GM12878 (cell line): Measurements from ENCODE around the gene CBLB. TPM values are rescaled to one million over a fixed set of nuclear protein-coding genes. Genes with fewer than 3 reads are reported as not detected.

Experiments used
- ATAC-seq: fragments of 200-7000 bp; cut with Tn5 transposase; 3 replicates; pipeline ENCODE4 v1.9.1; 2020; ENCODE audit warnings: mild to moderate bottlenecking, moderate library complexity
- BruUV-seq: library from RNA; stranded (reverse); fragments of 400-500 nt; replicated peaks from 2 replicates; lab custom pipeline; 2021; lab: Mats Ljungman, UMichigan
- CTCF ChIA-PET: fragments of 300-600 bp; sonication (Branson Sonifier 250); formaldehyde crosslinking; extraction: SDS; loops from one replicate; lab custom pipeline; 2021; ENCODE audit warnings: inconsistent platforms; lab: Yijun Ruan, JAX
- POLR2A ChIA-PET: fragments of 350-600 bp; formaldehyde crosslinking; extraction: SDS; loops from one replicate; lab custom pipeline; 2021; ENCODE audit warnings: inconsistent platforms; lab: Charles Lee
- RAD21 ChIA-PET: fragments of 300-600 bp; sonication (Branson Sonifier 250); formaldehyde crosslinking; loops from one replicate; lab custom pipeline; 2023; ENCODE audit warnings: antibody characterized with exemption; ENCODE audit not compliant: unreplicated experiment; lab: Charles Lee
- SMC1A ChIA-PET: fragments of 300-600 bp; sonication (Branson Sonifier 250); formaldehyde crosslinking; loops from one replicate; lab custom pipeline; 2023; ENCODE audit not compliant: unreplicated experiment, uncharacterized antibody; lab: Charles Lee
- DNase-seq: peaks from one replicate; pipeline ENCODE4 v3.0.0-alpha.2; 2011; ENCODE audit warnings: low read depth, low spot score
- FAIRE-seq: peaks from 3 replicates; lab custom pipeline; 2011; peaks lifted over from hg19 to GRCh38; lab: Jason Lieb, UNC
- H2AFZ ChIP-seq: 2 replicates; pipeline ENCODE4 v1.6.0; 2011; ENCODE audit warnings: low read depth, low read length, control low read depth; ENCODE audit not compliant: control insufficient read depth
- H3K27ac ChIP-seq: 2 replicates; pipeline ENCODE4 v1.5.1; 2011; ENCODE audit warnings: control low read depth; ENCODE audit not compliant: control insufficient read depth, insufficient read depth
- H3K27me3 ChIP-seq, 2 experiments: replicated peaks in 1 of 2; 2 replicates each; pipeline versions ENCODE4 v1.6.0 to v1.6.1; 2011; ENCODE audit warnings: low read length in 1 of 2; ENCODE audit not compliant: control insufficient read depth in 2 of 2, insufficient read depth in 2 of 2
- H3K36me3 ChIP-seq, 2 experiments: 2 replicates each; pipeline ENCODE4 v1.5.1; 2011; ENCODE audit warnings: low read length in 1 of 2; ENCODE audit not compliant: control insufficient read depth in 2 of 2, insufficient read depth in 2 of 2
- H3K4me1 ChIP-seq: 2 replicates; pipeline ENCODE4 v1.6.1; 2011; ENCODE audit warnings: mild to moderate bottlenecking, low read length, moderate library complexity, mixed read lengths; ENCODE audit not compliant: control insufficient read depth, insufficient read depth
- H3K4me2 ChIP-seq: 2 replicates; pipeline ENCODE4 v1.6.0; 2011; ENCODE audit warnings: control low read depth; ENCODE audit not compliant: control insufficient read depth, insufficient read depth
- H3K4me3 ChIP-seq: fragments of 200-600 bp; sonication (generic); 2 replicates; pipeline ENCODE4 v1.5.1; 2016
- H3K79me2 ChIP-seq: 2 replicates; pipeline ENCODE4 v1.6.0; 2011; ENCODE audit warnings: low read length; ENCODE audit not compliant: control insufficient read depth, insufficient read depth
- H3K9ac ChIP-seq: 2 replicates; pipeline ENCODE4 v1.8.0; 2011; ENCODE audit warnings: low read length, control low read depth, mixed read lengths; ENCODE audit not compliant: control insufficient read depth, insufficient read depth
- H3K9me3 ChIP-seq: replicated peaks from 3 replicates; pipeline ENCODE4 v1.5.1; 2011; ENCODE audit warnings: mild to moderate bottlenecking, low read length; ENCODE audit not compliant: control insufficient read depth, insufficient read depth
- H4K20me1 ChIP-seq: 2 replicates; pipeline ENCODE4 v1.6.0; 2011; ENCODE audit not compliant: control insufficient read depth, insufficient read depth
- ASH2L ChIP-seq: fragments of 300-600, 200-600 bp; sonication (generic); IDR thresholded peaks from 2 replicates; pipeline ENCODE4 v1.6.1; 2017; ENCODE audit warnings: low read depth, mild to moderate bottlenecking, borderline replicate concordance
- CBFB ChIP-seq: IDR thresholded peaks from 2 replicates; pipeline ENCODE4 v1.6.1; 2016; ENCODE audit warnings: antibody characterized with exemption, low read depth
- CREM ChIP-seq: IDR thresholded peaks from 2 replicates; pipeline ENCODE4 v1.6.1; 2014; ENCODE audit warnings: antibody characterized with exemption, low read depth
- EZH2 ChIP-seq: IDR thresholded peaks from 2 replicates; pipeline ENCODE4 v1.6.1; 2012; ENCODE audit warnings: low read depth, mild to moderate bottlenecking, control low read depth, inconsistent platforms, low read length, borderline replicate concordance; ENCODE audit not compliant: control insufficient read depth
- GABPA ChIP-seq: IDR thresholded peaks from 2 replicates; pipeline ENCODE4 v1.6.1; 2014; ENCODE audit warnings: antibody characterized with exemption, low read depth, mild to moderate bottlenecking, inconsistent platforms
- HCFC1 ChIP-seq: fragments of 150-350 bp; IDR thresholded peaks from 2 replicates; pipeline ENCODE4 v1.6.1; 2014; ENCODE audit warnings: low read length
- HDGF ChIP-seq: fragments of 450-650 bp; IDR thresholded peaks from 2 replicates; pipeline ENCODE4 v1.6.1; 2016; ENCODE audit warnings: antibody characterized with exemption
- MYC ChIP-seq: IDR thresholded peaks from 2 replicates; pipeline ENCODE4 v1.6.1; 2011; ENCODE audit warnings: mild to moderate bottlenecking, low read length, moderate library complexity, inconsistent platforms; ENCODE audit not compliant: insufficient read depth, insufficient replicate concordance, insufficient read length, severe bottlenecking
- NFYA ChIP-seq: IDR thresholded peaks from 2 replicates; pipeline ENCODE4 v1.6.1; 2011; ENCODE audit warnings: low read depth, mild to moderate bottlenecking, low read length, improper control_type of control experiment, borderline replicate concordance
- PAX8 ChIP-seq: fragments of 450-650 bp; IDR thresholded peaks from 2 replicates; pipeline ENCODE4 v1.6.1; 2017; ENCODE audit warnings: mild to moderate bottlenecking, moderate library complexity
- RB1 ChIP-seq: fragments of 450-650 bp; formaldehyde crosslinking; IDR thresholded peaks from 2 replicates; pipeline ENCODE4 v1.6.1; 2017; ENCODE audit warnings: mild to moderate bottlenecking, borderline replicate concordance
- RFX5 ChIP-seq: IDR thresholded peaks from 2 replicates; pipeline ENCODE4 v1.6.1; 2011; ENCODE audit warnings: low read depth, low read length, improper control_type of control experiment
- SIN3A ChIP-seq: IDR thresholded peaks from 2 replicates; pipeline ENCODE4 v1.6.1; 2012; ENCODE audit warnings: low read depth, low read length, improper control_type of control experiment
- SMAD5 ChIP-seq: IDR thresholded peaks from 2 replicates; pipeline ENCODE4 v1.6.1; 2016; ENCODE audit warnings: antibody characterized with exemption, low read depth
- SRF ChIP-seq, 2 experiments: IDR thresholded peaks; 2 replicates each; pipeline ENCODE4 v1.6.1; 2011; ENCODE audit warnings: low read depth in 2 of 2, low read length in 2 of 2, mild to moderate bottlenecking in 1 of 2, moderate library complexity in 1 of 2
- TARDBP ChIP-seq: IDR thresholded peaks from 2 replicates; pipeline ENCODE4 v1.6.1; 2016; ENCODE audit warnings: borderline replicate concordance
- WGBS: methylation state at CpG from one replicate; pipeline ENCODE4 v1.1.6; 2016; ENCODE audit warnings: low lambda C conversion rate; ENCODE audit not compliant: insufficient replicate concordance, insufficient coverage; ENCODE audit errors: missing lambda C conversion rate; 5-methylcytosine and 5-hydroxymethylcytosine counted together
- in situ Hi-C: fragments of 300-500 bp; cut with MboI; formaldehyde crosslinking; loops from 9 replicates; pipeline ENCODE4 v1.14.3; 2018; ENCODE audit warnings: mixed read lengths
- intact Hi-C: fragments of 100-400 bp; cut with micrococcal nuclease; formaldehyde crosslinking; loops from one replicate; pipeline ENCODE4 v1.14.2; 2022; ENCODE audit not compliant: unreplicated experiment
- polyA plus RNA-seq, 11 experiments: library from polyadenylated mRNA; depleted of rRNA in 4 of 11; unstranded in 6 of 11; stranded (reverse) in 5 of 11; fragments of >200 nt; fragmentation: Nextera tagmentation in 4 of 11; fragmentation: Illumina TruSeq in 1 of 11; extraction: Ambion mirVana in 4 of 11; extraction: Trizol in 1 of 11; gene quantifications; 1 replicate in 1 of 11; 2 replicates in 10 of 11; pipeline versions ENCODE4 v1.2.1 to v1.2.3, GENCODE V29; 2011 to 2016; ENCODE audit warnings: inconsistent platforms in 2 of 11, missing spikeins in 2 of 11, low read depth in 1 of 11
- total RNA-seq, 4 experiments: library from RNA; depleted of rRNA in 3 of 4; stranded (reverse); fragments of >200 nt in 3 of 4; fragmentation: Illumina TruSeq in 1 of 4; extraction: Trizol in 1 of 4; gene quantifications; 2 replicates each; pipeline versions ENCODE4 v1.2.1 to v1.2.3, GENCODE V29; 2013 to 2021
- TF ChIP-seq, protein P1 (sequence below): fragments of 450-650 bp; IDR thresholded peaks from 2 replicates; pipeline ENCODE4 v1.6.1; 2016; ENCODE audit warnings: mild to moderate bottlenecking
- TF ChIP-seq, protein P2 (sequence below): IDR thresholded peaks from 2 replicates; pipeline ENCODE4 v1.6.1; 2012; ENCODE audit warnings: low read depth, low read length, improper control_type of control experiment
- TF ChIP-seq, protein P3 (sequence below): fragments of 450-650 bp; IDR thresholded peaks from 2 replicates; pipeline ENCODE4 v1.6.1; 2018; ENCODE audit warnings: borderline replicate concordance, mild to moderate bottlenecking; ENCODE audit not compliant: partially characterized antibody

The CBLB gene
- total and polyA plus RNA-seq, 10 of the 15 experiments (the other 5 are each of a cell fraction or from before 2014, with no cell fraction given): 17.2 to 107 (median 41.9) TPM

DNA sequence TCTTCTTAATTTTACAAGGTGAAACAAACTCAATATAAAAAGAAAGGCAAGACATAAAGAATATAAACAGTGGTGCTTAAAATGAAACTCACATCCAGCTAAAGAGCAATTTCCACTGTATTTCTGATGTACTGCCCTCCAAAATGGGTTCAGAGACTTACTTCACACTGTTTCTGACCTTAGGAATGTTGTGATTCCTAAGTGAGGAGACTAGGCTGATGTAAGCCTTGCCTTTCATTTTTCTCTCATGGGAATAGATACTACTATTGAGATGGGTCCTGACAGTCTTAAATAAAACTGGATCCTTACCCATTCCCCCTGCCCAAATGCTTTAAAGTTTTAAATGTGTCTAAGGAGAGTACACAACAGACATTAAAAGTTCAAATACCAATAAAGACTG lies 86.9 kb downstream of the CBLB start (continued):
- TF ChIP-seq, protein P1, sequence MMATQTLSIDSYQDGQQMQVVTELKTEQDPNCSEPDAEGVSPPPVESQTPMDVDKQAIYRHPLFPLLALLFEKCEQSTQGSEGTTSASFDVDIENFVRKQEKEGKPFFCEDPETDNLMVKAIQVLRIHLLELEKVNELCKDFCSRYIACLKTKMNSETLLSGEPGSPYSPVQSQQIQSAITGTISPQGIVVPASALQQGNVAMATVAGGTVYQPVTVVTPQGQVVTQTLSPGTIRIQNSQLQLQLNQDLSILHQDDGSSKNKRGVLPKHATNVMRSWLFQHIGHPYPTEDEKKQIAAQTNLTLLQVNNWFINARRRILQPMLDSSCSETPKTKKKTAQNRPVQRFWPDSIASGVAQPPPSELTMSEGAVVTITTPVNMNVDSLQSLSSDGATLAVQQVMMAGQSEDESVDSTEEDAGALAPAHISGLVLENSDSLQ: no peak
- TF ChIP-seq TARDBP: no peak
- no peak for TF ChIP-seq HCFC1
- TF ChIP-seq, protein P2, sequence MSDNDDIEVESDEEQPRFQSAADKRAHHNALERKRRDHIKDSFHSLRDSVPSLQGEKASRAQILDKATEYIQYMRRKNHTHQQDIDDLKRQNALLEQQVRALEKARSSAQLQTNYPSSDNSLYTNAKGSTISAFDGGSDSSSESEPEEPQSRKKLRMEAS: no peak
- TF ChIP-seq RB1: no peak
- TF ChIP-seq PAX8: no peak
- TF ChIP-seq, all 136 proteins: peak for 0

DNA sequence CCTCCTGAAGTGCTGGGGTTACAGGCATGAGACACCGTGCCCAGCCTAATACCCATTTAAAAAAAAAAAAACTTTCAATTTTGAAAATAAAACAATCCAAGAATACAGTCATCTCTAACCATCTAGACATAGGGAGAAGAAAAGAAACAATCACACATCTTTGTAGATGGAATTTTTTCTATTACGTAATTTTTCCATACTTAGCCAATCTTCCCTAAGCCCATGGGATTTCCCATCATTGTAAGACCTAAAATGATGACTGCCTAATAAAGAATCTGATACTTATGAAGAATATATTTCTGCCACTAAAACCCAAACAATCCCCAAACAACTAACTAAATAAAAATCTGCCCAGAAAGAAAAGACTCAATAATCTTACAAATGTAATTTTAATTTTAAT lies 88.7 kb downstream of the CBLB start:
- Histone ChIP-seq H3K4me3 (no peak overlapping the region), H3K9me3 (no peaks in the 10 kb centered on the region), H3K79me2 (no peaks in the 10 kb centered on the region; the same call in none of the 2 replicates), H3K4me2 (no peak overlapping the region), H3K36me3 (peaks cover 0 to 4% of the 10 kb centered on the region in 2 experiments; a peak in 2 of 4 replicates), H3K27me3 (no peaks in the 10 kb centered on the region), H3K27ac (no peak overlapping the region), H3K4me1 (no peaks in the 10 kb centered on the region), H3K9ac (no peak overlapping the region), H2AFZ (no peak overlapping the region), H4K20me1 (no peaks in the 10 kb centered on the region; the same call in 1 of the 2 replicates)
- DNase-seq: no peak
- TF ChIP-seq NFYA (no peak), ASH2L (no peak), CREM (no peak), MYC (no peak), RFX5 (no peak), SMAD5 (no peak), GABPA (no peak), SRF (IDR thresholded peaks at IDR 0.05; ENCODE audit: low read depth in 2 of 2, low read length in 2 of 2) (no peak), SIN3A (no peak), CBFB (no peak), HDGF (no peak), EZH2 (no peak)
- TF ChIP-seq, protein P3, sequence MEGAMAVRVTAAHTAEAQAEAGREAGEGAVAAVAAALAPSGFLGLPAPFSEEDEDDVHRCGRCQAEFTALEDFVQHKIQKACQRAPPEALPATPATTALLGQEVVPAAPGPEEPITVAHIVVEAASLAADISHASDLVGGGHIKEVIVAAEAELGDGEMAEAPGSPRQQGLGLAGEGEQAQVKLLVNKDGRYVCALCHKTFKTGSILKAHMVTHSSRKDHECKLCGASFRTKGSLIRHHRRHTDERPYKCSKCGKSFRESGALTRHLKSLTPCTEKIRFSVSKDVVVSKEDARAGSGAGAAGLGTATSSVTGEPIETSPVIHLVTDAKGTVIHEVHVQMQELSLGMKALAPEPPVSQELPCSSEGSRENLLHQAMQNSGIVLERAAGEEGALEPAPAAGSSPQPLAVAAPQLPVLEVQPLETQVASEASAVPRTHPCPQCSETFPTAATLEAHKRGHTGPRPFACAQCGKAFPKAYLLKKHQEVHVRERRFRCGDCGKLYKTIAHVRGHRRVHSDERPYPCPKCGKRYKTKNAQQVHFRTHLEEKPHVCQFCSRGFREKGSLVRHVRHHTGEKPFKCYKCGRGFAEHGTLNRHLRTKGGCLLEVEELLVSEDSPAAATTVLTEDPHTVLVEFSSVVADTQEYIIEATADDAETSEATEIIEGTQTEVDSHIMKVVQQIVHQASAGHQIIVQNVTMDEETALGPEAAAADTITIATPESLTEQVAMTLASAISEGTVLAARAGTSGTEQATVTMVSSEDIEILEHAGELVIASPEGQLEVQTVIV: no peak
- POLR2A ChIA-PET: interaction anchor here (0.7 kb wide), 1 partner anchor 37 kb away, joined by 3 read pairs; no protein-coding TSS in a partner anchor
- BruUV-seq: no TSS peak
- in situ Hi-C loops (no loop called here), intact Hi-C loops (no loop called here)
- FAIRE-seq: no peak
- no peak for ATAC-seq
- CTCF ChIA-PET: interaction anchor here (0.6 kb wide), 1 partner anchor 14 kb away, joined by 3 read pairs; no protein-coding TSS in a partner anchor
- RAD21 ChIA-PET: no interaction called here
- SMC1A ChIA-PET: interaction anchor here (1.2 kb wide), 1 partner anchor 13 kb away, joined by 4 read pairs; no protein-coding TSS in a partner anchor
- 96% methylated on average over 2 of the region's 2 CpGs for WGBS
